K562 (cell line): ENCODE measurements around the gene SRF. TPM values are rescaled to one million over a fixed set of nuclear protein-coding genes. Genes with fewer than 3 reads are reported as not detected.
A peak's percentile ranks its signal among the peaks of the same experiment; 100 is the strongest.

Experiments
- ATF3 ChIP-seq, 2 experiments: fragments of 450-650 bp in 1 of 2; sonication (generic) in 1 of 2; formaldehyde crosslinking in 1 of 2; IDR thresholded peaks in 1 of 2; conservative IDR thresholded peaks in 1 of 2; 2 replicates each; pipeline versions ENCODE4 v1.6.1 to v1.8.1; 2016 to 2023; ENCODE audit warnings: mild to moderate bottlenecking in 2 of 2, moderate library complexity in 2 of 2, inconsistent platforms in 1 of 2, missing genetic modification reagents in 1 of 2
- BCOR ChIP-seq: fragments of 450-650 bp; IDR thresholded peaks from 2 replicates; pipeline ENCODE4 v1.6.1; 2016
- CBFA2T3 ChIP-seq: fragments of 450-650 bp; IDR thresholded peaks from 2 replicates; pipeline ENCODE4 v1.6.1; 2017
- CHD4 ChIP-seq: fragments of 200-600 bp; sonication (generic); IDR thresholded peaks from 3 replicates; pipeline ENCODE4 v1.6.1; 2012; ENCODE audit warnings: low read depth, mild to moderate bottlenecking, mixed read lengths, low read length, inconsistent platforms; ENCODE audit not compliant: insufficient read depth, insufficient replicate concordance, poor library complexity, severe bottlenecking
- CTCFL ChIP-seq: IDR thresholded peaks from 2 replicates; pipeline ENCODE4 v1.6.1; 2011; ENCODE audit warnings: borderline replicate concordance, low read depth, mild to moderate bottlenecking, moderate library complexity, low read length; ENCODE audit not compliant: insufficient read depth, poor library complexity, severe bottlenecking
- DDX20 ChIP-seq: fragments of 450-650 bp; IDR thresholded peaks from 2 replicates; pipeline ENCODE4 v1.6.1; 2016; ENCODE audit warnings: missing genetic modification characterization, low read depth, mild to moderate bottlenecking, missing compliant biosample characterization, moderate library complexity
- ELF1 ChIP-seq: fragments of 200-800 bp; sonication (Bioruptor generic); IDR thresholded peaks from 2 replicates; pipeline ENCODE4 v1.6.1; 2016; ENCODE audit warnings: missing genetic modification characterization, missing compliant biosample characterization
- ESRRB ChIP-seq: fragments of 250-450 bp; sonication (Bioruptor Pico); IDR thresholded peaks from 2 replicates; pipeline ENCODE4 v1.5.0; 2020; ENCODE audit warnings: mild to moderate bottlenecking, moderate library complexity, borderline replicate concordance
- HES1 ChIP-seq: fragments of 450-650 bp; IDR thresholded peaks from 2 replicates; pipeline ENCODE4 v1.6.1; 2016; ENCODE audit warnings: low read depth, mild to moderate bottlenecking, moderate library complexity
- ILF3 ChIP-seq: fragments of 450-650 bp; IDR thresholded peaks from 2 replicates; pipeline ENCODE4 v1.6.1; 2018; ENCODE audit warnings: antibody characterized with exemption, mild to moderate bottlenecking, moderate library complexity, borderline replicate concordance
- ILK ChIP-seq: fragments of 450-650 bp; IDR thresholded peaks from 2 replicates; pipeline ENCODE4 v1.6.1; 2016; ENCODE audit warnings: missing genetic modification characterization, low read depth, mild to moderate bottlenecking, missing compliant biosample characterization, moderate library complexity, borderline replicate concordance
- KLF6 ChIP-seq: fragments of 250-450 bp; sonication (Bioruptor Pico); IDR thresholded peaks from 2 replicates; pipeline ENCODE4 v1.4.0; 2020; ENCODE audit warnings: mild to moderate bottlenecking, moderate library complexity, borderline replicate concordance
- PHF21A ChIP-seq: fragments of 450-650 bp; IDR thresholded peaks from 2 replicates; pipeline ENCODE4 v1.6.1; 2017; ENCODE audit warnings: low read depth, borderline replicate concordance
- SRF ChIP-seq, 2 experiments: fragments of 250-450, 450-650 bp in 1 of 2; sonication (Bioruptor Pico) in 1 of 2; sonication (generic) in 1 of 2; formaldehyde crosslinking; IDR thresholded peaks; 2 replicates each; pipeline versions ENCODE4 v1.5.0 to v1.5.1; 2020 to 2022; ENCODE audit warnings: mild to moderate bottlenecking in 1 of 2, missing genetic modification reagents in 1 of 2
- TOE1 ChIP-seq, 2 experiments: fragments of 450-650 bp in 1 of 2; sonication (generic) in 1 of 2; formaldehyde crosslinking in 1 of 2; IDR thresholded peaks; 2 replicates each; pipeline versions ENCODE4 v1.7.1 to v1.8.0; 2016 to 2022; ENCODE audit warnings: borderline replicate concordance in 2 of 2, mild to moderate bottlenecking in 2 of 2, antibody characterized with exemption in 1 of 2, inconsistent platforms in 1 of 2, low read depth in 1 of 2, missing genetic modification reagents in 1 of 2, moderate library complexity in 1 of 2
- ZFP1 ChIP-seq: fragments of 450-650 bp; formaldehyde crosslinking; IDR thresholded peaks from 2 replicates; pipeline ENCODE4 v1.4.0; 2020; ENCODE audit warnings: mild to moderate bottlenecking, mixed read lengths
- ZNF140 ChIP-seq: fragments of 250-450 bp; sonication (Bioruptor Pico); IDR thresholded peaks from 2 replicates; pipeline ENCODE4 v1.8.0; 2021; ENCODE audit warnings: moderate library complexity, mild to moderate bottlenecking, inconsistent platforms
- ZNF398 ChIP-seq: fragments of 250-450 bp; sonication (Bioruptor Pico); IDR thresholded peaks from 2 replicates; pipeline ENCODE4 v1.8.0; 2021; ENCODE audit warnings: moderate library complexity, mild to moderate bottlenecking, inconsistent platforms
- ZNF668 ChIP-seq: fragments of 250-450 bp; sonication (Bioruptor Pico); IDR thresholded peaks from 2 replicates; pipeline ENCODE4 v1.8.0; 2022; ENCODE audit warnings: mild to moderate bottlenecking, inconsistent platforms
- ZNF778 ChIP-seq: fragments of 450-650 bp; formaldehyde crosslinking; IDR thresholded peaks from 2 replicates; pipeline ENCODE4 v1.4.0; 2020; ENCODE audit warnings: mild to moderate bottlenecking, moderate library complexity
- polyA plus RNA-seq, 8 experiments: library from polyadenylated mRNA; depleted of rRNA in 4 of 8; stranded (reverse) in 5 of 8; unstranded in 3 of 8; fragments of >200 nt; fragmentation: Nextera tagmentation in 2 of 8; fragmentation: Illumina TruSeq in 1 of 8; extraction: Ambion mirVana in 2 of 8; extraction: Trizol in 1 of 8; gene quantifications; 2 replicates each; pipeline versions ENCODE4 v1.2.1 to v1.2.3, GENCODE V29; 2011 to 2014; ENCODE audit warnings: inconsistent platforms in 1 of 8, missing spikeins in 1 of 8
- total RNA-seq, 7 experiments: library from RNA; depleted of rRNA in 6 of 7; stranded (reverse); fragments of >200 nt in 6 of 7; fragmentation: Illumina TruSeq in 2 of 7; extraction: Trizol in 2 of 7; gene quantifications; 2 replicates each; pipeline versions ENCODE4 v1.2.1 to v1.2.3, GENCODE V29; 2011 to 2021; ENCODE audit warnings: low replicate concordance in 1 of 7

SRF gene
- total and polyA plus RNA-seq, 9 of the 15 experiments (the other 6 are each of a cell fraction or from before 2014, with no cell fraction given), result 2.5 to 37.0 (median 24.6) TPM

GRCh38 chr6:43178150-43178549, 7.1 kb downstream of the SRF start (continued):
- TF ChIP-seq KLF6 (CRISPR knock-in tag) (no peak), CTCFL (no peak), ILK (tag) (no peak), ZNF398 (CRISPR knock-in tag) (no peak), HES1 (no peak), ESRRB (CRISPR knock-in tag) (no peak), ZFP1 (no peak), ILF3 (no peak), ELF1 (tag) (no peak), ZNF140 (CRISPR knock-in tag) (no peak), CHD4 (no peak), SRF (CRISPR knock-in tag; IDR thresholded peaks at IDR 0.05) (no peak), BCOR (no peak), CBFA2T3 (no peak), DDX20 (tag) (no peak), ATF3 (IDR thresholded peaks at IDR 0.05) (peak; percentile 24; the same call in 1 of the 2 replicates), ATF3 (CRISPR knock-in tag; conservative IDR thresholded peaks at IDR 0.05) (no peak), TOE1 (IDR thresholded peaks at IDR 0.05; ENCODE audit: borderline replicate concordance) (no peak), TOE1 (CRISPR knock-in tag; IDR thresholded peaks at IDR 0.05; ENCODE audit: borderline replicate concordance, low read depth) (no peak), PHF21A (no peak), ZNF668 (CRISPR knock-in tag) (no peak), ZNF778 (CRISPR knock-in tag) (no peak)
